Thyroid gland (tissue), 4 donors: ENCODE results near the gene C1orf56.
A peak's percentile ranks its signal among the peaks of the same experiment; 100 is the strongest.

ENCODE experiments used
- POLR2A ChIP-seq, 2 donors: fragments of 450-650 bp; IDR thresholded peaks; one replicate each; pipeline ENCODE4 v1.6.1; 2017; ENCODE audit warnings: antibody characterized with exemption in 2 of 2, mild to moderate bottlenecking in 2 of 2, moderate library complexity in 1 of 2
- TF ChIP-seq, protein P1 (sequence below), 6 experiments: fragments of 200-600 bp in 3 of 6; fragments of 450-650 bp in 3 of 6; sonication (generic) in 3 of 6; IDR thresholded peaks; one replicate each; pipeline ENCODE4 v1.5.1; 2016 to 2019; ENCODE audit warnings: antibody characterized with exemption in 6 of 6, mild to moderate bottlenecking in 2 of 6, inconsistent platforms in 1 of 6, moderate library complexity in 1 of 6

DNA sequence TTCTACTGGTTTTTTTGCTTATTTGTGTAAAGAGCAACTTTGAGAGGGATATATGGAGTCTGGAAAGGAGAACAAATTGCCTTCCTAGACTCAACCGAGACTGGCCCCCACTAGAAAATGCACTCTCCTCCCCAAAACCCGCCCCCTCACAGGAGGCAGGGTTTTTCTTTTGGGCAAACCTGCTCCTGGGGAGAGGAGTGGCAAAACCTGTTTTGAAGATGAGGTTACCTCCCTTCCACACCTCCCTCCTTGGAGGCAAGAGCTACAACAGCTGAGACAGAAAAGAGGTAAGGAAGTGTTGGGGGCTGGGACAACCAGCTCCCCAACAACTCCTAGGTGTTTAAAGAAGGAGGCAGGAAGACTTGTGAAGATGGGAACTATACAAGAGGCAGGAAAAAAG lies 11.2 kb upstream of the C1orf56 start, which contains the start of gene BNIPL:
- peak in 1 of 2 donors; percentile 10 for TF ChIP-seq POLR2A (IDR thresholded peaks at IDR 0.05)
- TF ChIP-seq, protein P1, sequence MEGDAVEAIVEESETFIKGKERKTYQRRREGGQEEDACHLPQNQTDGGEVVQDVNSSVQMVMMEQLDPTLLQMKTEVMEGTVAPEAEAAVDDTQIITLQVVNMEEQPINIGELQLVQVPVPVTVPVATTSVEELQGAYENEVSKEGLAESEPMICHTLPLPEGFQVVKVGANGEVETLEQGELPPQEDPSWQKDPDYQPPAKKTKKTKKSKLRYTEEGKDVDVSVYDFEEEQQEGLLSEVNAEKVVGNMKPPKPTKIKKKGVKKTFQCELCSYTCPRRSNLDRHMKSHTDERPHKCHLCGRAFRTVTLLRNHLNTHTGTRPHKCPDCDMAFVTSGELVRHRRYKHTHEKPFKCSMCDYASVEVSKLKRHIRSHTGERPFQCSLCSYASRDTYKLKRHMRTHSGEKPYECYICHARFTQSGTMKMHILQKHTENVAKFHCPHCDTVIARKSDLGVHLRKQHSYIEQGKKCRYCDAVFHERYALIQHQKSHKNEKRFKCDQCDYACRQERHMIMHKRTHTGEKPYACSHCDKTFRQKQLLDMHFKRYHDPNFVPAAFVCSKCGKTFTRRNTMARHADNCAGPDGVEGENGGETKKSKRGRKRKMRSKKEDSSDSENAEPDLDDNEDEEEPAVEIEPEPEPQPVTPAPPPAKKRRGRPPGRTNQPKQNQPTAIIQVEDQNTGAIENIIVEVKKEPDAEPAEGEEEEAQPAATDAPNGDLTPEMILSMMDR (IDR thresholded peaks at IDR 0.05): no peak
